Tibial nerve (tissue), 4 donors: ENCODE measurements around the gene ARL5A. TPM values are rescaled to one million over a fixed set of nuclear protein-coding genes. Genes with fewer than 3 reads are reported as not detected.

Experiments
- DNase-seq, 2 donors: peaks; one replicate each; pipeline ENCODE4 v3.0.0-alpha.2; 2019; ENCODE audit warnings: low spot score in 2 of 2
- H3K27ac ChIP-seq, 4 donors: fragments of 200-600 bp; sonication (generic) in 3 of 4; one replicate each; pipeline ENCODE4 v1.5.1; 2017 to 2019; ENCODE audit warnings: mild to moderate bottlenecking in 1 of 4
- H3K27me3 ChIP-seq, 2 donors: fragments of 200-600 bp; sonication (generic) in 1 of 2; one replicate each; pipeline versions ENCODE4 v1.5.1 to v1.6.0; 2017 to 2019
- H3K36me3 ChIP-seq, 3 donors: fragments of 200-600 bp; sonication (generic); one replicate each; pipeline ENCODE4 v1.5.1; 2018 to 2019
- H3K4me1 ChIP-seq, 4 donors: fragments of 200-600 bp; sonication (generic) in 3 of 4; one replicate each; pipeline ENCODE4 v1.5.1; 2017 to 2019
- H3K4me3 ChIP-seq, 4 donors: fragments of 200-600 bp; sonication (generic) in 3 of 4; one replicate each; pipeline ENCODE4 v1.5.1; 2017 to 2019; ENCODE audit warnings: mild to moderate bottlenecking in 1 of 4, moderate library complexity in 1 of 4
- H3K9me3 ChIP-seq, 4 donors: fragments of 200-600 bp; sonication (generic) in 3 of 4; one replicate each; pipeline ENCODE4 v1.5.1; 2017 to 2019
- CTCF ChIP-seq, 5 experiments: fragments of 200-600 bp in 3 of 5; fragments of 450-650 bp in 2 of 5; sonication (generic) in 3 of 5; IDR thresholded peaks; one replicate each; pipeline ENCODE4 v1.5.1; 2016 to 2019; ENCODE audit warnings: antibody characterized with exemption in 5 of 5, mild to moderate bottlenecking in 3 of 5, moderate library complexity in 2 of 5
- EP300 ChIP-seq, 2 donors: sonication (generic); formaldehyde crosslinking; IDR thresholded peaks; one replicate each; pipeline ENCODE4 v1.6.1; 2017; ENCODE audit warnings: antibody characterized with exemption in 2 of 2, mild to moderate bottlenecking in 1 of 2
- POLR2A ChIP-seq, 2 donors: fragments of 450-650 bp; IDR thresholded peaks; one replicate each; pipeline ENCODE4 v1.6.1; 2017; ENCODE audit warnings: antibody characterized with exemption in 2 of 2, mild to moderate bottlenecking in 2 of 2, moderate library complexity in 2 of 2
- WGBS, 2 donors: methylation state at CpG; one replicate each; pipeline ENCODE4 v1.1.5; 2018; 5-methylcytosine and 5-hydroxymethylcytosine counted together
- total RNA-seq, 4 donors: library from RNA; depleted of rRNA; stranded (reverse); fragments of >200 nt; gene quantifications; one replicate each; pipeline ENCODE4 v1.1.0, GENCODE V29; 2016

ARL5A gene
- total RNA-seq, 4 donors from 2014 or later = 21.6 to 40.2 (median 29.9) TPM

GRCh38 chr2:151808258-151809072 is 19.8 kb downstream of the ARL5A start:
- TF ChIP-seq EP300 (IDR thresholded peaks at IDR 0.05) = no peak
- peak; percentile 16 to 54 (median 34) for TF ChIP-seq CTCF (IDR thresholded peaks at IDR 0.05)
- no peak overlapping the region for H3K4me3 ChIP-seq
- no peak for DNase-seq
- peaks cover 0 to 5% (median 0%) of the 10 kb centered on the region in 4 donors for H3K9me3 ChIP-seq
- H3K27me3 ChIP-seq = no peaks in the 10 kb centered on the region
- no peak overlapping the region for H3K27ac ChIP-seq
- peaks cover 3 to 65% (median 8%) of the 10 kb centered on the region in 3 donors for H3K36me3 ChIP-seq
- H3K4me1 ChIP-seq = peaks cover 0 to 14% (median 0%) of the 10 kb centered on the region in 4 donors
- 86 to 90% methylated on average over 5 of the region's 5 CpGs for WGBS, 2 donors

GRCh38 chr2:151805961-151806360 is 22.3 kb downstream of the ARL5A start:
- no peak overlapping the region for H3K27ac ChIP-seq
- H3K4me1 ChIP-seq = peaks cover 0 to 14% (median 0%) of the 10 kb centered on the region in 4 donors
- H3K36me3 ChIP-seq = peaks cover 6 to 60% (median 8%) of the 10 kb centered on the region in 3 donors
- no peak overlapping the region for H3K4me3 ChIP-seq
- no peaks in the 10 kb centered on the region for H3K9me3 ChIP-seq
- DNase-seq = no peak
- no peaks in the 10 kb centered on the region for H3K27me3 ChIP-seq
- TF ChIP-seq CTCF (IDR thresholded peaks at IDR 0.05) (no peak), POLR2A (IDR thresholded peaks at IDR 0.05) (no peak), EP300 (IDR thresholded peaks at IDR 0.05) (no peak)

GRCh38 chr2:151805343-151805742 is 22.9 kb downstream of the ARL5A start:
- WGBS, 2 donors = 95% methylated on average over 1 of the region's 1 CpG
- Histone ChIP-seq H3K4me3 (no peak overlapping the region), H3K27ac (no peak overlapping the region), H3K36me3 (peaks cover 6 to 54% (median 8%) of the 10 kb centered on the region in 3 donors), H3K9me3 (no peaks in the 10 kb centered on the region), H3K27me3 (no peaks in the 10 kb centered on the region), H3K4me1 (peaks cover 0 to 14% (median 0%) of the 10 kb centered on the region in 4 donors)
- no peak for TF ChIP-seq CTCF (IDR thresholded peaks at IDR 0.05)
- no peak for TF ChIP-seq EP300 (IDR thresholded peaks at IDR 0.05)
- TF ChIP-seq POLR2A (IDR thresholded peaks at IDR 0.05) = no peak
- no peak for DNase-seq

DNA sequence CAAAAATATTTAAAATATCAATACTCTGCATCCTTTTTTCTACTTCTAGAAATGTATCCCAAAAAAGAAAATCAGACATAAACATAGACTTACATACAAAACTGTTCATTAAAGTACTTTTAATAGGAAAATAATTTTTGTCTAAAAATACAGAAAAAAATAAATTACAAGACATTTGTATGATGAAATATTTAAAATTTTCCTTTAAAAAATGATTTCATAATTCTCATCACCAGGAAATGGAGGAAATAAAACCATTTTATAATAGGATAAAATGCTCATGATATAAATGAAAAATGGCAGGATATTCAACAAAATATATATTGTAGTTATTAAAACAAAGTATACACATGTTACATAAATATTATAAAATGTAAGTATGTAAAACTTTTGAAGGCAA is 24.4 kb downstream of the ARL5A start:
- Histone ChIP-seq H3K9me3 (no peaks in the 10 kb centered on the region), H3K27ac (no peak overlapping the region), H3K4me3 (no peak overlapping the region), H3K27me3 (no peaks in the 10 kb centered on the region), H3K36me3 (peaks cover 6 to 47% (median 8%) of the 10 kb centered on the region in 3 donors), H3K4me1 (peaks cover 0 to 11% (median 0%) of the 10 kb centered on the region in 4 donors)
- TF ChIP-seq POLR2A (IDR thresholded peaks at IDR 0.05) = no peak
- no peak for TF ChIP-seq CTCF (IDR thresholded peaks at IDR 0.05)
- TF ChIP-seq EP300 (IDR thresholded peaks at IDR 0.05) = no peak
- DNase-seq = no peak

DNA sequence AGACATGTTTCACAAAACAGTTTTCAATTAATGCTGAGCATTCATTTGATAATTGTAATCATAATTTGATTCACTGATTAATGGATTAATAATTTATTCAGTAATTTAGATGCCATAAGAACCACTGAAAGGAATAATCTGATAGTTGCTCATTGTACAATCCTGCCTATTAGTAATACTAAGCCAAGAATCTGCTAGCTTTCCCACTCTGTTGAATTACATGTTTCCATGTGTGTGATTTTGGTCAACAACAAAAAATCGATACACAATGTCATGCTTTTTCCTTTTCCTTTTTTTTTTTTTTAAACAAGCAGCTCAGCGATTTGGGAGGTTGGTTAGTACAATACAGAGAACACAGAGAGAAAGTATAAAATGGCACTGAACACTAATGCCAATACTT is 25.9 kb downstream of the ARL5A start:
- 83 to 90% methylated on average over 2 of the region's 2 CpGs for WGBS, 2 donors
- Histone ChIP-seq H3K4me1 (no peaks in the 10 kb centered on the region), H3K27me3 (no peaks in the 10 kb centered on the region), H3K9me3 (no peaks in the 10 kb centered on the region), H3K27ac (no peak overlapping the region), H3K4me3 (no peak overlapping the region), H3K36me3 (peaks cover 6 to 48% (median 8%) of the 10 kb centered on the region in 3 donors)
- DNase-seq = no peak
- TF ChIP-seq POLR2A (IDR thresholded peaks at IDR 0.05) (no peak), EP300 (IDR thresholded peaks at IDR 0.05) (no peak), CTCF (IDR thresholded peaks at IDR 0.05) (no peak)
